HG02884 (cell line): ENCODE measurements around the gene HLA-A.
A peak's percentile ranks its signal among the peaks of the same experiment; 100 is the strongest.

Experiments used
- ATAC-seq: cut with Tn5 transposase; IDR thresholded peaks from one replicate; pipeline ENCODE4 v1.9.1; 2021; ENCODE audit warnings: mild to moderate bottlenecking, moderate library complexity; ENCODE audit not compliant: unreplicated experiment

Gene HLA-A

GRCh38 chr6:29933955-29934354, 8.4 kb upstream of the HLA-A start:
- ATAC-seq = no peak

GRCh38 chr6:29935273-29935955, 6.9 kb upstream of the HLA-A start:
- ATAC-seq = no peak

- no peak for ATAC-seq
Observed at GRCh38 chr6:29938746-29939508, 3.4 kb upstream of the HLA-A start.

- no peak for ATAC-seq
Observed at GRCh38 chr6:29941016-29941415, 1.3 kb upstream of the HLA-A start.

- ATAC-seq = no peak
Observed at GRCh38 chr6:29941471-29941870, 861 bp upstream of the HLA-A start.

- ATAC-seq = no peak
Observed at GRCh38 chr6:29941916-29942274, 437 bp upstream of the HLA-A start.

GRCh38 chr6:29943053-29943966, 978 bp downstream of the HLA-A start:
- ATAC-seq = peak; percentile 14

- ATAC-seq = no peak
Observed at GRCh38 chr6:29945281-29945820, 3.0 kb downstream of the HLA-A start.

- ATAC-seq = no peak
Observed at GRCh38 chr6:29946223-29947076, 4.1 kb downstream of the HLA-A start.

- ATAC-seq = no peak
Observed at GRCh38 chr6:29947077-29947980, 5.0 kb downstream of the HLA-A start.

GRCh38 chr6:29948277-29948676, 5.9 kb downstream of the HLA-A start:
- no peak for ATAC-seq

GRCh38 chr6:29949934-29950333, 7.6 kb downstream of the HLA-A start:
- ATAC-seq = no peak

GRCh38 chr6:29951882-29952281, 9.6 kb downstream of the HLA-A start:
- no peak for ATAC-seq

- no peak for ATAC-seq
Observed at GRCh38 chr6:29953001-29953441, 10.7 kb downstream of the HLA-A start.

GRCh38 chr6:29953686-29954085, 11.4 kb downstream of the HLA-A start:
- ATAC-seq = no peak

- ATAC-seq = no peak
Observed at GRCh38 chr6:29954272-29954671, 11.9 kb downstream of the HLA-A start.

- ATAC-seq = no peak
Observed at GRCh38 chr6:29955783-29956182, 13.5 kb downstream of the HLA-A start.

- ATAC-seq = no peak
Observed at GRCh38 chr6:29956518-29956917, 14.2 kb downstream of the HLA-A start.

- ATAC-seq = no peak
Observed at GRCh38 chr6:29958046-29958445, 15.7 kb downstream of the HLA-A start.
